ENCODE results near the gene ARHGEF39. TPM values are rescaled to one million over a fixed set of nuclear protein-coding genes. Genes with fewer than 3 reads are reported as not detected.

Gene ARHGEF39
- total and polyA plus RNA-seq, 5 experiments from 2014 or later: 0.13 to 0.29 (median 0.25) TPM; not detected in 1

DNA sequence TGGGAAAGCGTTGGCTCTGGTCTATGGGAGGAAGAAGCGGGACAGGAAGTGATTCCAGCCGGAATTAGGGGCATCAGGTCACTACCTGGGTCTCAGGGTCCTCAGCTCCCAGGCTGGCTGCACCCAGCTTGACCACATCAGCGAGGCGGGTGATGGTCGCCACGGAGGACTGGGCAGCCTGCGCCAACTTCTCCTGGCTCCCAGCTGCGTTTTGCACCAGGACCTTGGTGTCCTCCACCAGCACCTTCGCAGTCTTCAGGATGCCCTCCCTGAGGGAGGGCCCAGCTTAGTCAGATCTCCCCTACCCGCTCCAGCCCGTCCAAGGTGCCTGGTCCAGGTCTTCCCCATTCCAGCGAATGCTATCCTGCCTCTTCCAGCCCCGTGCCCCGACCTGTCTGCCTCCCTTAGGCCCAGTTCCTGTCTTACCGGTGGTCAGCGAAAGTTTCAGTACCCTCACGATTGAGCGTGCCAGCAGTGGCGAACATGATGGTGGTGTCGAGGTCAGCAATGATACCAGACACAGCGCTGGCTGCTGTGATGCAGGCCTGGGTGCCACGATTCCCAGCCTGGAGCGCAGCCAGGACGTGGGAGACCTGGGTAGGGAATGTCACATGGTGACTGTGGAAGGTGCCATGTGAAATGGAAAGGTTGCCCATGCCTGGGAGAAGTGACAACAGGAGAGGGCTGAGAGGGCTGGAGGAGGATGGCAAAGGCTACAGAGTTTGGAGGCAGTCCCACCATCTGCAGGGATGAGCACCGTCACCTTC is 39.1 kb upstream of the ARHGEF39 start:
- Mint-ChIP-seq H3K4me3 (no peak overlapping the region), H3K4me1 (peaks cover 0 to 8% (median 0%) of the 10 kb centered on the region in 4 donors), H3K27me3 (no peaks in the 10 kb centered on the region), H3K27ac (peak overlapping the region in 2 of 10 donors; percentile 14 to 34), H3K36me3 (peaks cover 14 to 37% (median 27%) of the 10 kb centered on the region in 3 donors), H3K9me3 (no peaks in the 10 kb centered on the region)
- POLR2A ChIA-PET: interaction anchor here (1.2 to 1.9 kb wide), 2 partner anchors 13 to 22 kb away, joined by 4 to 5 read pairs; no protein-coding TSS in a partner anchor
- no peak for ATAC-seq
- no peak for DNase-seq

GRCh38 chr9:35702696-35703095 is 37.7 kb upstream of the ARHGEF39 start:
- H3K36me3 Mint-ChIP-seq: peaks cover 9 to 27% (median 26%) of the 10 kb centered on the region in 3 donors
- H3K4me1 Mint-ChIP-seq: peaks cover 0 to 8% (median 0%) of the 10 kb centered on the region in 4 donors
- no peak overlapping the region for H3K4me3 Mint-ChIP-seq
- no peaks in the 10 kb centered on the region for H3K27me3 Mint-ChIP-seq
- no peak overlapping the region for H3K27ac Mint-ChIP-seq
- H3K9me3 Mint-ChIP-seq: no peaks in the 10 kb centered on the region
- ATAC-seq (no peak), DNase-seq (no peak)
- POLR2A ChIA-PET: interaction anchor here (1.2 to 1.3 kb wide), 2 partner anchors 11 to 29 kb away, joined by 3 to 4 read pairs; partner anchors contain the start of gene TLN1

GRCh38 chr9:35700942-35701341 is 35.9 kb upstream of the ARHGEF39 start:
- Mint-ChIP-seq H3K36me3 (peaks cover 4 to 21% (median 15%) of the 10 kb centered on the region in 3 donors), H3K4me3 (no peak overlapping the region), H3K9me3 (no peaks in the 10 kb centered on the region), H3K27me3 (no peaks in the 10 kb centered on the region), H3K27ac (no peak overlapping the region), H3K4me1 (peaks cover 7 to 9% (median 9%) of the 10 kb centered on the region in 4 donors)
- ATAC-seq (no peak), DNase-seq (no peak)
- POLR2A ChIA-PET: interaction anchor here (0.5 to 1.2 kb wide), 4 partner anchors 32 to 62 kb away, joined by 3 to 4 read pairs (median 4); partner anchors contain the start of gene CREB3

GRCh38 chr9:35700031-35700430 is 35.0 kb upstream of the ARHGEF39 start:
- POLR2A ChIA-PET: no interaction called here
- no peak overlapping the region for H3K27ac Mint-ChIP-seq
- H3K36me3 Mint-ChIP-seq: peaks cover 4 to 16% (median 12%) of the 10 kb centered on the region in 3 donors
- DNase-seq: no peak
- H3K4me3 Mint-ChIP-seq: no peak overlapping the region
- ATAC-seq: no peak
- no peaks in the 10 kb centered on the region for H3K9me3 Mint-ChIP-seq
- peaks cover 7 to 9% (median 9%) of the 10 kb centered on the region in 4 donors for H3K4me1 Mint-ChIP-seq
- no peaks in the 10 kb centered on the region for H3K27me3 Mint-ChIP-seq

- Mint-ChIP-seq H3K27me3 (no peaks in the 10 kb centered on the region), H3K4me1 (peaks cover 7 to 9% (median 9%) of the 10 kb centered on the region in 4 donors), H3K9me3 (no peaks in the 10 kb centered on the region), H3K4me3 (no peak overlapping the region), H3K27ac (peak overlapping the region in 2 of 10 donors; percentile 48 to 56), H3K36me3 (peaks cover 0 to 16% (median 1%) of the 10 kb centered on the region in 3 donors)
- DNase-seq (no peak), ATAC-seq (no peak)
- POLR2A ChIA-PET: interaction anchor here (0.8 kb wide), 1 partner anchor 40 kb away, joined by 3 read pairs; the partner anchor contains the start of genes CCDC107 and RMRP
Observed at GRCh38 chr9:35698231-35698630, 33.2 kb upstream of the ARHGEF39 start.

- POLR2A ChIA-PET: interaction anchor here (0.7 to 1.4 kb wide), 3 partner anchors 11 to 81 kb away, joined by 5 to 11 read pairs (median 8); partner anchors contain the start of gene SIT1
- peak overlapping the region in 3 of 10 donors; percentile 19 to 46 (median 22) for H3K27ac Mint-ChIP-seq
Observed at GRCh38 chr9:35697486-35697885, 32.5 kb upstream of the ARHGEF39 start.

DNA sequence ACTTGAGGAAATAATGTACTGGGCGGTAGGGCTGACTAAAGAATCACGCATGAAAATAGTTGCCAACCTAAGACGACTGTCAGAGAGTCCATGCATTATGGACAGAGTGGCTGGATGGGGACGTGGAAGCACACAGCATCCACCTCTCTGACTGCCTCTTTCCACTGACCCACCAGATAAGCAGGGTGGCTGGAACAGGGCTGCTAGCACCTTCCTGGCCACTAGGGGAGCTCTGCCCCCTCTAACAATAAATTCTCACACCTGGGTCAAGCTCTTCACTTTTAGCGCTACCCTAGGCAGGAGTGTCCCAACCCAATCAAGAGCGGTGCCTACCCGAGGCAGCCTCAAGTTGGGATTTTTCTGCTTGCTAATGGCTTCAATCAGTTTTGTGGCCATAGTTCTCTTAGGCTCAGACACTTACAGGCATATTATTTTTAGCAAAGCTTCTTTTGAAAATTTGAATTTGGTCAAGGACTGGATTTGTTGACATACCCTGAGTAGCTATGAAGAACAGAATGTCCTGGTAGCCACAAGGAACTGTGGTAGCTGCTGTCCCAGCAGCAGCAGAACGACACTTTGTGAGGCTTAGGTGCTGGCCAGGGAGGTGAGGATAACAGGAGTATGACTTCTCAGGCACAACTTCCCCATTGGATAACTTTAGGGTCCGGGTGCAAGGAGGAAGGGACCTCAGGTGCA is 31.7 kb upstream of the ARHGEF39 start:
- H3K27ac Mint-ChIP-seq: peak overlapping the region in 7 of 10 donors; percentile 20 to 83 (median 64)
- H3K27me3 Mint-ChIP-seq: no peaks in the 10 kb centered on the region
- peak overlapping the region in 1 of 10 donors; percentile 62 for H3K4me3 Mint-ChIP-seq
- H3K36me3 Mint-ChIP-seq: peaks cover 0 to 16% (median 0%) of the 10 kb centered on the region in 3 donors
- peak; percentile 86 to 97 for ATAC-seq
- H3K4me1 Mint-ChIP-seq: peaks cover 9 to 14% (median 11%) of the 10 kb centered on the region in 4 donors
- DNase-seq: peak; percentile 22 to 73 (median 50)
- POLR2A ChIA-PET: interaction anchor here (0.6 to 1.7 kb wide), 12 partner anchors 9 to 92 kb away, joined by 3 to 12 read pairs (median 4); partner anchors contain the start of genes CCDC107, RMRP and SIT1
- H3K9me3 Mint-ChIP-seq: no peaks in the 10 kb centered on the region

More at GRCh38 chr9:35697486-35697885, 32.5 kb upstream of the ARHGEF39 start:
- Mint-ChIP-seq H3K4me3 (no peak overlapping the region), H3K27me3 (no peaks in the 10 kb centered on the region), H3K9me3 (no peaks in the 10 kb centered on the region), H3K36me3 (peaks cover 0 to 16% (median 0%) of the 10 kb centered on the region in 3 donors), H3K4me1 (peaks cover 7 to 9% (median 9%) of the 10 kb centered on the region in 4 donors)
- DNase-seq: no peak
- no peak for ATAC-seq

GRCh38 chr9:35695943-35696401 is 31.0 kb upstream of the ARHGEF39 start:
- Mint-ChIP-seq H3K36me3 (peaks cover 0 to 16% (median 0%) of the 10 kb centered on the region in 3 donors), H3K27me3 (no peaks in the 10 kb centered on the region), H3K4me1 (peaks cover 14 to 21% (median 15%) of the 10 kb centered on the region in 4 donors), H3K4me3 (no peak overlapping the region), H3K9me3 (no peaks in the 10 kb centered on the region), H3K27ac (peak overlapping the region in 3 of 10 donors; percentile 15 to 79 (median 69))
- ATAC-seq: no peak
- no peak for DNase-seq
- POLR2A ChIA-PET: interaction anchor here (0.6 to 1.7 kb wide), 9 partner anchors 10 to 91 kb away, joined by 3 to 12 read pairs (median 4); partner anchors contain the start of genes CCDC107 and RMRP

- H3K4me3 Mint-ChIP-seq: peak overlapping the region; percentile 86 to 94 (median 88)
- H3K27ac Mint-ChIP-seq: peak overlapping the region in 7 of 10 donors; percentile 17 to 77 (median 48)
- DNase-seq: no peak
Observed at GRCh38 chr9:35691757-35692301, 26.8 kb upstream of the ARHGEF39 start.

GRCh38 chr9:35691334-35691650 is 26.3 kb upstream of the ARHGEF39 start:
- POLR2A ChIA-PET: interaction anchor here (0.9 to 3.3 kb wide), 9 partner anchors 8 to 87 kb away, joined by 3 to 19 read pairs (median 8); partner anchors contain the start of genes ARHGEF39, CCDC107, CREB3 and RMRP
- Mint-ChIP-seq H3K4me1 (peaks cover 12 to 27% (median 21%) of the 10 kb centered on the region in 4 donors), H3K27ac (peak overlapping the region; percentile 29 to 87 (median 78)), H3K4me3 (peak overlapping the region; percentile 86 to 94 (median 88)), H3K9me3 (no peaks in the 10 kb centered on the region), H3K27me3 (no peaks in the 10 kb centered on the region), H3K36me3 (no peaks in the 10 kb centered on the region)
- peak in 1 of 2 donors; percentile 31 for ATAC-seq
- no peak for DNase-seq

More at GRCh38 chr9:35691757-35692301, 26.8 kb upstream of the ARHGEF39 start:
- peaks cover 0 to 3% (median 0%) of the 10 kb centered on the region in 3 donors for H3K36me3 Mint-ChIP-seq
- peaks cover 18 to 33% (median 26%) of the 10 kb centered on the region in 4 donors for H3K4me1 Mint-ChIP-seq
- no peaks in the 10 kb centered on the region for H3K9me3 Mint-ChIP-seq
- ATAC-seq: no peak
- no peaks in the 10 kb centered on the region for H3K27me3 Mint-ChIP-seq
- POLR2A ChIA-PET: interaction anchor here (0.7 to 3.3 kb wide), 8 partner anchors 9 to 88 kb away, joined by 3 to 19 read pairs (median 5); partner anchors contain the start of genes ARHGEF39, CREB3, SIT1 and TLN1

GRCh38 chr9:35690614-35691333 is 25.8 kb upstream of the ARHGEF39 start:
- no peaks in the 10 kb centered on the region for H3K27me3 Mint-ChIP-seq

More at GRCh38 chr9:35690614-35691333, 25.8 kb upstream of the ARHGEF39 start:
- Mint-ChIP-seq H3K27ac (peak overlapping the region; percentile 29 to 87 (median 78)), H3K9me3 (no peaks in the 10 kb centered on the region), H3K36me3 (no peaks in the 10 kb centered on the region), H3K4me3 (peak overlapping the region; percentile 86 to 94 (median 88)), H3K4me1 (peaks cover 11 to 27% (median 21%) of the 10 kb centered on the region in 4 donors)
- peak; percentile 63 to 71 for ATAC-seq
- DNase-seq: peak in 7 of 10 donors; percentile 17 to 39 (median 30)
- POLR2A ChIA-PET: interaction anchor here (0.9 to 3.3 kb wide), 9 partner anchors 12 to 87 kb away, joined by 3 to 19 read pairs (median 8); partner anchors contain the start of genes ARHGEF39, CCDC107, CREB3 and RMRP
